NCI-H2196 (cell line): Measurements from ENCODE around the gene RPS6KB1.
A peak's percentile ranks its signal among the peaks of the same experiment; 100 is the strongest.
"Not testable (repeated sequence)": the region's sequence is repeated elsewhere in the genome, so short reads cannot be mapped to it uniquely, and the experiment has no call there.

ENCODE experiments used
- DNase-seq: peaks from one replicate; lab custom pipeline; 2025; ENCODE audit not compliant: unreplicated experiment; lab: John Stamatoyannopoulos, UW

Gene RPS6KB1

DNA sequence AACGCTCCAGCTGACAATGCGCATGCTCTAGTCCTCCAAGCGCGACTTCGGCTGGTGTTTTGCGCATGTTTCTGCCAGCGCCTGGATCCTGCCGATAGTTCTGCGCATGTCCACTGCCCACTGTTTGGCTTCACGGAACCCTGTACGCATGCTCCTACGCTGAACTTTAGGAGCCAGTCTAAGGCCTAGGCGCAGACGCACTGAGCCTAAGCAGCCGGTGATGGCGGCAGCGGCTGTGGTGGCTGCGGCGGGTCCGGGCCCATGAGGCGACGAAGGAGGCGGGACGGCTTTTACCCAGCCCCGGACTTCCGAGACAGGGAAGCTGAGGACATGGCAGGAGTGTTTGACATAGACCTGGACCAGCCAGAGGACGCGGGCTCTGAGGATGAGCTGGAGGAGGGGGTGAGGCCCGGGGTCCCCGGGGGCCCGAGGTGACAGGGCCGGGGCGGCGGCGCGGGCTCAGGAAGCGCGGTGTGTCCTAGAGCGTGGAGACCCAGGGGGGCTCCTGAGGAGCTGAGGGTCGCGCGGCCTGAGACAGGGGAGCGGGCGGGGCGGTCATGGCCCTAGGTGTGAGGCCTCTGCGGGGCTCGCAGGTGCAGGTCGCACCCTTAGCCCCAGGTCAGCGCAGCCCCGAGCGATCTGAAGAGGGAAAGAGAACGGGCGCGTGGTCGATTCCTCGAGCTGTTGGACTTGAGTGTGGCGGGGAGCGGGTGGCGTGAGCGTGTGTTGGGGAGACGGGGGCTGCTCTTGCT is at the start of gene RPS6KB1, which contains the start of gene TUBD1:
Gene RPS6KB1 (plus strand): TSS at position 198 of the 752 bp plus-strand sequence. CDS start 64 bp downstream, at position 262.
Gene TUBD1 (minus strand): TSS at position 20 of the 752 bp plus-strand sequence. CDS start 1,941 bp downstream, outside the sequence.
- DNase-seq = peak; percentile 97

DNA sequence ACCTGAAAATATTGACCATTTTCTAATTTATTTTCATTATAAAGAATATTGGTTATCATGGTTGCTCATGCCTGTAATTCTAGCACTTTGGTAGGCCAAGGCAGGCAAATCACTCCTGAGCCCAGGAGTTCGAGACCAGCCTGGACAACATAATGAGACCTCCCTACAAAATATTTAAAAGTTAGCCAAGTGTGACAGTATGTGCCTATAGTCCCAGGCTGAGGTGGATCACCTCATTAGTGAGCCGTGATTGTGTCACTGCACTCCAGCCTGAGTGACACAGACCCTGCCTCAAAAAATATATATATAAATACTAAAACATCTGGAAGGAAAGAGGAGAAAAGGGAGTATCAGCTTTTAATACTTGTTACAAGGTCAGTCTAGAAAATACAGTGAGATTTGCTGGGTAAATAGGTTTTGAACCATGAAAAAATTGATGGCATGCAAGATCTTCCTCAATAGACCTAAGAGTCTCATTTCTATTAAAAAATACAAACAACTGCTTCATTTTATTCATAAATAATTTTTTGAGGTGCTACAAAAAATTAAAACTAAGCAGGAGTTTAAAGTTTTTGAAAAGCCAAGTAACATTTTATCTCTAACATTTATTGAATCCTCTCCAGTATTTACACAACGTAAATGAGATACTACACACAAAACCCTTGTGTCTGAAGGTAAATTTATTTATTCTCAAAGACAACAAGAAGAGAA is 47.9 kb upstream of the RPS6KB1 start:
- DNase-seq = peak; percentile 53

DNA sequence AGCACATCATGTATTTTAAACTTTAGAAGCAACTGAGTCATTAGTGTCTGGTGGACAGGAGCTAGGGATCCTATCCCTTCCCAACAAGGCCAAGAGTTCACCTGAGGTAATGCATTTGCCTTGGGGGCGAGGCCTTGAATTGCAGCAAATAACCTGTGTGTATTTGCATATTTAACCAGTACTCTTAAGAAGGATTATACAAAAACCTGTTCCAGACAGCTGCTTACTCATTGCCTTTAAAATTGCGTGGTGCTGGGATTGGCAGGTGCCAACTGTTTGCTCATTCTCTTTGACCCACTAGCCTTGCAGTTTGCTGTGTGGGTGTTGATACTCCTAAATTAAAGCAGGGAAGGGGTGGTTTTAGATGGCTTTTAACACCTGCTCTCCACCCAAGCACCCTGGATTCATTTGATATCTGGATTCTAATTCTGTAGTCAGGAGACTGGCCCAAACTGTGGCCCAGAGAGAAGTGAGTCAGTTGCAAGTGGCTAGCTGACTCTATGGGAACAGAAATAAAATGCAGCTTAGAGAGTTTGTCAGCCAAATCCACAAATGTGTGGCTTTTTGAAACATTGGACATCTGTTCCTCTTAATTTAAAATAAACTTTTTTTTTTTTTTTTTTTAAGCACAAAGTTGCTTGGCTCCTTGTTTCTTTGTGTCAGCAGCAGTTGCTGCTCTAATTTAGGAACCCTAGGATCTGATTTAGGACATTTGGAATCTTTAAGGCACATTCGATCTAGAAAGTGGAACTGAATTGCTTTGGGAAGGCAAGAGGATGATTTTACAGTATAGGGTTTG is 47.1 kb upstream of the RPS6KB1 start:
- DNase-seq = peak; percentile 88

DNA sequence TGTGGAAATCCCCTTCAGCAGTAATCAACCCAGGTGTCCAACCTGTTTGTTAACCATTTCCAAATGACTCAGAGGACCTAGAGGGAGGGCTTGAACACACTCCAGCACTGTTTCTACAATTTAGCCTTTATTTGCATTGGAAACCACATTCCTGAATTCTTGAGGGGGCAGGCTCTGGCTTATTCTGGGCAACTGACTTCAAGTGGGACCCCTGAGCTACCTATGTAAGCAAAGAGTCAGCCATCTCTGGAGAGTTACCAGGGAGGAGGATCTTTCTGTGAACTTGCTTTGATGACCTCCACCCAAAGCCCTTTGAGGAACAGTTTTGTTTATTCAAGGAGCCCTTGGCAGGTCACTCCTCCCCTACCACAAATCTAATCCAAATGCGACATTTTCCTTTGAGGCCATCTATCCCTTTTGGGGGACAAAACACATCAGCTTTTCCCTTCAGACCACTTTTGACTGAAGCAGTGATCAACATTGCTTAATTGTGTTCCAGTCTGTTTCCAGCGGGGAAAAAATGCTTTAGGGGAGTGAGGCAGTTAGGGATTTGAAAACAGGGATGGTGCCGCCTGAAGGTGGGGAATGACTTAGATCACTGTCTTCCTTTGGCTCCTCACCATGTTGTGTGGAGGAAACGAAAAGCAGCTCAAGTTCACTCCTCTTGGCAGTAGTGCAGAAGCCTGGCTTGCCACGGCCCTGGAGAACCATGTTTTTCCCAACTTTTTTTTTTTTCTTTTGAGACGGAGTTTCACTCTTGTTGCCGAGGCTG is 46.3 kb upstream of the RPS6KB1 start:
- peak; percentile 83 for DNase-seq

DNA sequence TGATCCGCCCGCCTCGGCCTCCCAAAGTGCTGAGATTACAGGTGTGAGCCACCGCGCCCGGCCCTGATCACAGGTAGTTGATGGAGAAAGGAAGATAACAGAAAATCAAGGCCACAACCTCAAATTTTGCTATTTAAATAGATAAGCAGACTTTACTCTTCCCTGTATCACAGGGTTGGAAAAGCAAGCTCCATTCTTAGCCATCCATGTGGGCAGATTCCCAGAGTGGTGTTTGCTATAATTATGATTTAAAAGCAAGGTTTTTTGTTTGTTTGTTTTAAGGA is 44.6 kb upstream of the RPS6KB1 start:
- DNase-seq = no peak

DNA sequence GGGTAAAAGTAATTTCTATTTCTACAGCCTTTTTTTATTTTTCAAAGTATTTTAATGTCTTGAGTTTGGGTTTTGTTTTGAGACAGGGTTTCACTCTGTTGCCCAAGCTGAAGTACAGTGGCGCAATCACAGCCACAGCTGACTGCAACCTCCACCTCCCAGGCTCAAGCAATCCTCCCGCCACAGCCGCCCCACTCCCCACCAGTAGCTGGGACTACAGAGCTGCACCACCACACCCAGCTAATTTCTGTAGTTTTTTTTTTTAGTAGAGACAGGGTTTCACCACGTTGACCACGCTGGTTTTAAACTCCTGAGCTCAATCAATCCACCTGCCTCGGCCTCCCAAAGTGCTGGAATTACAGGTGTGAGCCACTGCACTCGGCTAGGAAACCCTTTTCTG is 44.1 kb upstream of the RPS6KB1 start:
- DNase-seq = no peak

DNA sequence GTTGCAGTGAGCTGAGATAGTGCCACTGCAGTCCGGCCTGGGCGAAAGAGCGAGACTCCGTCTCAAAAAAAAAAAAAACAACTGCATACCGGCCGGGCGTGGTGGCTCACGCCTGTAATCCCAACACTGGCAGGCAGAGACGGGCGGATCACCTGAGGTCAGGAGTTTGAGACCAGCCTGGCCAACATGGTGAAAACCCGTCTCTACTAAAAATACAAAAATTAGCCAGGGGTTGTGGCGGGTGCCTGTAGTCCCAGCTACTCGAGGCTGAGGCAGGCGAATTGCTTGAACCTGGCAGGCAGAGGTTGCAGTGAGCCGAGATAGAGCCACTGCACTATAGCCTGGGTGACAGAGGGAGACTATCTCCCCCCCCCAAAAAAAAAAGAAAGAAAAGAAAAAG is 42.6 kb upstream of the RPS6KB1 start:
- DNase-seq = not testable (repeated sequence)

DNA sequence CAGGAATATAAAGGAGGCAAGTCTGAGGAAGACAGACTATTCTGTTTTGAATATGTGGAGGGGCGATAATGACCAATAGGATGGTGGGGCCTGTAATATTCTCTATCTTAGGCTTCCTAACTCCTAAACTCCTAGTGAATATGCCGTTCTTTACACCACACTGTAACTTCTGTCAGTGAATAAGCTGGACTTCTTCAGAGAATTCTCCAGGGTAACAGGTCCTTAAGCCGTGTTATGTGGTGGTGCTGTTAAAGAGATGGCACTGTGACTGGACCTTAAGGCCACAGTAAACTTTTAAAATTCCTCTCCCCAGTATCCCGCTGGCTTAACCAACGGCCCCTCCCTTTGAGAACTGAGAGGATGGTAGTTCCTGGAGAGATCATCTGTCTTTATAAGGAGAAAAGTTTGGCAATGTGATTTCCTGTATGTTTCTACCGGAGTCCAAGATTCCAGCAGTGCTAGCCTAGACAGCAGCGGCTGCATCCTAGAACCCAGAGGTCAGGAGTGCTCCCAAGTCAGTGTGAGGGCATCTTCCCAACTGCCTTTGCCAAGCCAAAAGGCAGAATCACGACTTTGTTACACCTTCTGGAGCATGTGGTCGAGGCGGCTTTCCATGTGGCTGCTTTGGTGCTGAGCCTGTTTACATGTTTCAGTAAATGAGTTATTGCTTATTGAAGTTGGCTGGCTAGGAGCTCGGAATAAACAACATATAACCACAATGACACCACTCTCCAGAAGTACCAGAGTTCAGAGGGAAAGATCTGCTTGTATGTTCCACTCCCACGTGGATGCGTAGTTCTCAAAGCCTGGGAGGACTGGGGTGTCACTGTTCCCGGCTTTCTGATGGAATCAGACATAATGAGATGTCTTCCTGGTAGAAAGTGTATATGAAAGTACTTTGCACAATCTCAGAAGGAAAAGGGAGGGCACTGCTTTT is 41.2 kb upstream of the RPS6KB1 start:
- DNase-seq = no peak

DNA sequence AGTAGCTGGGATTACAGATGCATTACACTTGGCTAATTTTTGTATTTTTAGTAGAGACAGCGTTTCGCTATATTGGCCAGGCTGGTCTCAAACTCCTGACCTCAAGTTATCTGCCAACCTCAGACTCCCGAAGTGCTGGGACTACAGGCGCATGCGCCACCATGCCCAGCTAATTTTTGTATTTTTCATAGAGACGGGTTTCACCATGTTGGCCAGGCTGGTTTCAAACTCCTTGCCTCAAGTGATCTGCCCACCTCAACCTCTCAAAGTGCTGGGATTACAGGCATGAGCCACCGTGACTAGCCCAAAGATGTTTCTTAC is 40.1 kb upstream of the RPS6KB1 start:
- not testable (repeated sequence) for DNase-seq

DNA sequence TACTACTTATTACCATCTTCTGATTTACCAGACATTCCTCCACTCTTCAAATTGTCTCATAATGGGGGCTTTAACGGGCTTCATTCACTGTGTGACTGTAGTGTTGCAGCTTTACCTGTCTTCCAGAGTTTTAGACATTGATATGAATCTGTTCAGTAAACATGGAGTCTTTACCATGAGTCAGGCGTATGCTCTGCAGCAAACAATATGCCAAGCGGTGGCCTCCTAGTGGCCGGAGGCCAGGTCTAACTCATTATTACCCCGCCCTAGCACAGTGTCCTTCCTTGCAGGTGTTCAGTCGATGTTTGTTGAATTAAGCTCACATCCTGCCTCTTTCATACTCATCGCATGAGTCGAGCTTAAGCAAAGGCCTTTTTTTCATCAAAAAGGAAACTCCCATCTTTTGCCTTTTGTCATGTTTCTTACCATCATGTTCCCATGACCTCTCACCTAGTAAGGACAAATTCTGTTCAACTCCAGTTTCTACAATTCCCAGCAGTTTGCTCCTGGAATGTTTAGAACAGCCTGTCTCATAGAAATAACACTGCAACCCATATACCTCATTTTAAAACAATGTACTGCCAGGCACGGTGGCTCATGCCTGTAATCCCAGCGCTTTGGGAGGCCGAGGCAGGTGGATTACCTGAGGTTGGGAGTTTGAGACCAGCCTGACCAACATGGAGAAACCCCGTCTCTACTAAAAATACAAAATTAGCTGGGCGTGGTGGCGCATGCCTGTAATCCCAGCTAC is 39.6 kb upstream of the RPS6KB1 start:
- peak; percentile 81 for DNase-seq

DNA sequence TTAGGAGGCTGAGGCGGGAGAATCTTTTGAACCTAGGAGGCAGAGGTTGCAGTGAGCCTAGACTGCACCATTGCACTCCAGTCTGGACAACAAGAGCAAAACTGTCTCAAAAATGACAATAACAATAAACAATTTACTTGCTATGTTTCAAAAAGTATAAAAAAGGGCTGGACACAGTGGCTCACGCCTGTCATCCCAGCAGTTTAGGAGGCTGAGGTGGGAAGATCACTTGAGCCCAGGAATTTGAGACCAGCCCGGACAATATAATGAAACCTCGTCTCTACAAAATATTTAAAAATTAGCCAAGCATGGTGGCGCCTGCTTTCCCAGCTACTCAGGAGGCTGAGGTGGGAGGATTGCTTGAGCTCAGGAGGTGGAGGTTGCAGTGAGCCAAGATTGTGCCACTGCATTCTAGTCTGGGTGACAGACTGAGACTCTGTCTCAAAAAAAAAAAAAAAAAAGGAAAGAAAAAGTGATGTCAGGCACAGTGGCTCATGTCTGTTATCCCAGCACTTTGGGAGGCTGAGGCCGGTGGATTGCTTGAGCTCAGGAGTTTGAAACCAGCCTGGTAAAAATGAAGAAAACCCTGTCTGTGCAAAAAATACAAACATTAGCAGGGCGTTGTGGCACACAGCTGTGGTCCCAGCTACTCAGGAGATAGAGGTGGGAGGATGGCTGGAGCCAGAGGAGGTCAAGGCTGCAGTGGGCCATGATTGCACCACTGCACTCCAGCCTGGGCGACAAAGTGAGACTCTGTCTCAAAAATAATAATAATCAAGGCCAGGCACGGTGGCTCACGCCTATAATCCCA is 38.8 kb upstream of the RPS6KB1 start:
- not testable (repeated sequence) for DNase-seq

DNA sequence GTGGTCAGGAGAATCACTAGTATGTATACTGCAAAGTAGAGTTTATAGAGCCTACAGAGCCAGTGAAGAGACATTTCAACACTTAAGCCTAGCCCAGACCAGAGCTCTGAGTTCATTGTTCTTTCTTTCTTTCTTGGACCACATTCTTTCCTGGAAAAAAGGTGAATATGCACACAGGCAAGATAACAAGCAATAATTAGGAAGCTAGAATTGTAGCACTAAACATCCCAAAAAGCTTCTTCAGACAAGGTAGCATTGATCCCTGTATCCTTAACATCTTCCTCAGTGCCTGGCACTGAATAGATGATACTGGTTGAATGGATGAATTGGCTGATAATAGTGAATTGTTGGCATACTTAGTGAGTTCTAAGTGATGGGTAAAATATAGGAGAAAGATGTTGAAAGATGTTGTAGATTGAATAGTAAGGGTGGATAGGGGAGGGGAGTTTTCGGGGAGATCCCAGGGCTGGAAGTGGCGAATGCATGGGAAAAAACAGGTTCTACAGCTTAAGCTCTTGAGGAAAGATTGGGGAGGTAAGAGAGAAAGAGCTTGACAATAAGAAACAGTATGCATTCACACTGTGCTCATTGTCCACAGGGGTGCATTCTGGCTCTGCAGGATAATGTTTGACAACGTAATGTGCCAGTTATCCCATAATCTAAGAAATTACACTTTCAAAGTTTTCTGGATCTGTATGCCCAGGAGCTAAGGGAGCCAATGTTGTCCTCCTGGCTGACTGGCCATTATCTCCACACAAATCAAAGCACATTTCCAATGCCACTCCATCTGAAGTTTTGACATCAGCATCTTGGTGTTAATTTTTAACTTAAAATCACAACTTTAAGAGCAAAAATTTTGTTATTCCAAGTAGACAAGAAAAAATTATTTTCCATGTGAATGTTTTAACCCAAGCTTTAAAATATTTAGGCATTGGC is 35.8 kb upstream of the RPS6KB1 start:
- DNase-seq = no peak

DNA sequence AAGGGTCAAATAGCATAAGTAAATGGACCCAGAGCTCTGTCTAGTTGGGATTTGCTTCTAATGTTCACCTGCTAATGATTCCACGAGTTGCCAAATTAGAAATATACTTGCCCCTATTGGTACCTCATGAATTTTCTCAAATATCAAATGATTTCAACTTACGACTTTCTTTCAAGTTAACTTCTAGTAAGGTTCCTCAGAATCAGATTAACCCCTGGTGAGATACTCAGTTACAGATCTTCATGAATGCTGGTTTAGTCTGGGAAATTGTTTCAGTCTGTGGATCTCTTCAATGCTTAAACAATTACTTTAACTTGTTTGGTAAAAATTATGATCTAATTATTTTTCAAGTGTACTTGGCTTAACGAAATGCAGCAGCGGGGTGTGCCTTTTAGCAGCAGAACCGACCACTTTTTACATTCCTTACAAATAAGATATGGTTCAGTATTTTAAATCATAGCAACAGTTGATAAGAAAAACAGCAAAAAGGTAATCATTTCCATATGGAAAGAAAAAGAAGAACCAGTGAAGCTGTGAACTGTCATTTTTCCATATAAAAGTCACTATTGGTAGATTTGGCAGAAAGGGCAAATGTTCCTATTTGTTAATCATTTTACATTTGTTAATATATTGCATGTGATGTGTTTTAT is 34.6 kb upstream of the RPS6KB1 start:
- DNase-seq = no peak

DNA sequence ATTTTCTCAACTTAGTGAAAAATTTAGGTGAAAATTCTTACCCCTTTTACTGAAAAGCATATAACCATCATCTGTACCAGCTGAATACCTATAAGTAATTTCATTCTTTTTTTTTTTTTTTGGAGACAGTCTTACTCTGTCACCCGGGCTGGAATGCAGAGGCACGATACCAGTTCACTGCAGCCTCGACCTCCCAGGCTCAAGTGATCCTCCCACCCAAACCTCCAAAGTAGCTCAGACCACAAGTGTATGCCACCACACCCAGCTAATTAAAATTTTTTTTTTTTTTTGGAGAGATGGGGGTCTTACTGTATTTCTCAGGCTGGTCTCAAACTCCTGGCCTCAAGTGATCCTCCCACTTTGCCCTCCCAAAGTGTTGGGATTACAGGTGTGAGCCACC is 34.0 kb upstream of the RPS6KB1 start:
- no peak for DNase-seq

DNA sequence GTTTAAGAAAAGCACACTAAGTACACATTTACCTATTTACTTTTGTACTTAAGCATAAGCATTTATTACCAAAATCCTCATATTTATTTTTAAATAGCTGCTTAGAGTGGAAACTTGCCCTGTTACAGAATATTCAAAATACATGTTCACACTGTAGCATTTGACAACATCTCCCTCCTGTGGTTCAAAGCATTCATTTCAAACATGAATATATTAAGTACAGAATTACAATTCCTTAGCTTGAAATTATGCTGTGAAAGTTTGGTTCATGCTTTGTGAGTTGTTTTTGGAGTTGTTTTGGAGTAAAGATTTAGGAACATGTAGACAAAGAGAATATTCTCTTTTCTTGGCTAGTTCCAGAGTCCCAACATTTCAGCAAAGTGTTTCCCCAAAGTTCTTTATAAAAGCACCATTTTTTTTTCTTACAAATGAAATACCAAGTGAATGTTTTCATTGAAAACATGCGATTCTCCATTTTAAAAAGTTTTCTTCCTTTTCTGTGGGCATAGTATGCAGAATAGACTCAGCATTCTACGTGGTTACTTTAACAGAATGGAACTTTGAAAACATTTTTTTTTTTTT is 33.4 kb upstream of the RPS6KB1 start:
- DNase-seq = peak; percentile 55

DNA sequence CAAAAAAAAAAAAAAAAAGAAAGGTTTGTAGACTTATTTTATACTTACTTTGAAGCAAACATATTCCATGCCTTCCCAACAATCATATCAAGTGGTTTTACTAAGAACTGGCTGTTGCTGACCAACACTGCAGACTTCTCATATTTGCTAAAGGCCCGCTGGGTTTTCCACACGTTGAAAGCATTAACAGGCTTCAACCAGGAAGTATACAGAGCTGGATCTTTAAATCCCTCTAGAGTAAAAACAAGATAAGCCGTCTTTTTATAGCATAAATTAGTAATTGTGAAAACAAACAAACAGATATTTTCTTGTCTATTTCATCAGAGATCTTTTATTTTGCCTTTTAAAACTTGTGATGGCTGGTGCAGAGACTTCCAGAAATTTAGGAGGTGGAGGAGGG is 29.3 kb upstream of the RPS6KB1 start:
- no peak for DNase-seq

DNA sequence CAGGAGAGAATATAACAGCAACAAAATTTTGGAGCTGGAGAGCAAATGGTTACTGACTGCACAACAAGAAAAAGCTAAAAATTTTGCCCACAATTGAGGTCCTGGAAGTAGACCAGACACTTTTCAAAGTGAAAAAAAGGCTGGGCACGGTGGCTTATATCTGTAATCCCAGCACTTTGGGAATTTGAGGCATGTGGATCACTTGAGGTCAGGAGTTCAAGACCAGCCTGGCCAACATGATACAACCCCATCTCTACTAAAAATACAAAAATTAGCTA is 23.0 kb upstream of the RPS6KB1 start:
- DNase-seq = no peak
